NOMO-1 treated with DMSO at 0.1 percent for 48 hours (cell line): ENCODE data around the gene UXT.
"Not testable (repeated sequence)": the region's sequence is repeated elsewhere in the genome, so short reads cannot be mapped to it uniquely, and the experiment has no call there.

Source experiments
- DNase-seq: peaks from one replicate; lab custom pipeline; 2025; ENCODE audit not compliant: unreplicated experiment; lab: John Stamatoyannopoulos, UW

Gene UXT

GRCh38 chrX:47618923-47619485 is 40.0 kb downstream of the UXT start:
- DNase-seq, result no peak

DNA sequence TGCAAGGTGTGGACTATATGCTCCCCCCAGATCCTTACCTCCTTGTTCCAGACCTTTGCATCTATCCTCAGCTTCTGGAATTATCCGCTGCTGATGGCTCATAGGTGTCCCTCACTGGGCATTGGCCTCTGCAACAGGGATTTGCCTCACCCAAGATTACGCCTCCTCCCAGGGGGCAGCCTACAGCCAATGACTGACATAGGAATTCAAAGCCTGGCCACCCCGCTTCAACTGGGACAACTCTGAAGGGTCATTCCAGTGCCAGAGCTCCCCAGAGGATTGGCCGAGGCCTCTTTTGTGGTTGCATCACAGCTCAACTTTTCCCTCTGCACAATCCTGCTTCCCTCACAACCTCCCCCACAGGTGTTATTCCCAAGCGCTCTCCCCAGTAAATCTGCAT is 44.4 kb downstream of the UXT start:
- no peak for DNase-seq

DNA sequence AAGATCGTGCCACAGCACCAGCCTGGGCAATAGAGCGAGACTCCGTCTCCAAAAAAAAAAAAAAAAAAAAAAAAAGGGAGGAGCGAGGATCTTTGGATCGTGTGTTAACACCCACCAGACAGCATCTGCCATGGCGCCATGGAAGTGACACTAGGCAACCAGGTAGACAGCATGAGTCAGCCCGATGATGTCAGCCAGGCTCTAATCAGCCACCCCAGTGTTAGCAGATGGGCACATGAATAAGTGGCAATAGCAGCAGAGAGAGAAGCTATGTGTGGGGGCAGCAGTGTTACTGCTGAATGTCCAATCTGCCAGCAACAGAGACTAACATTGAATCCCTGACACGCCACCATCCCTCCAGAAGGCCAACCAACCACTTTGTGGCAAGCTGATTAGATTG is 45.9 kb downstream of the UXT start:
- no peak for DNase-seq

DNA sequence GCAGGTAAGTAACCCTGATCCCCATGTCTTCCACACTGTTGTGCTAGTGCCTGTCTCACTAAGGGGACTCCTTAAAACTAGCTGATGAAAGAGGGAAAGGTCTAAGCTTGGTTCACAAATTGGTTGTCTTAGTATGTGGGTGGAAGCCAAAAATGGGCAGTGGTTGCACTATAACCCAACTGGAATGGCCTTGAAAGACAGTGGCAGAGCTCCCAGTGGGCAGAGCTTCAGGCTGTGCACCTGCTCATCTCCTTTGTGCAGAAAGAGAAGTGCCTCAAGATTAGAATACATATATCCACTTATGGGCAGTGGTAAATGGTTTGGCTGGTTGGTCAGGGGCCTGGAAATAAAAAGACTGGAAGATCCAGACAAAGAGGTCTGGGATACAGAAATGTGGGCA is 46.6 kb downstream of the UXT start:
- DNase-seq, result no peak

- no peak for DNase-seq
Measured at GRCh38 chrX:47611926-47612325, 47.1 kb downstream of the UXT start.

DNA sequence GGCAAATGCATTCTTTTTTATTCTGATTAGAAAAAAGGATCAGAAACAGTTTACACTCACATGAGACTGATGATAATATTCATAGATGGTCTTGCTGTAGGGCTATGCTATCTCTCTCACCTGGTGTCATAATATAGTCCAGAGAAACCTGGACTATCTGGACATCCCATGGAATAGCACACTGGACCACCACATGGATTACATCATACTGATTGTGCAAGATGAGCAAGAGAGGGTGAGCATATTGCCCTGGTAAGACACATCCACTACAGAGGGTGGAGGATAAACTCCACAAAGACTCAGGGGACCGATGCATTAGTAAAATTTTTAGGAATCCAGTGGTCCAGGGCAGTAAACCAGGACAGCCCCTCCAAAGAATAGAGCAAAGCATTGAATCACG is 47.5 kb downstream of the UXT start:
- DNase-seq, result no peak

GRCh38 chrX:47610511-47610910 is 48.5 kb downstream of the UXT start:
- DNase-seq, result no peak

DNA sequence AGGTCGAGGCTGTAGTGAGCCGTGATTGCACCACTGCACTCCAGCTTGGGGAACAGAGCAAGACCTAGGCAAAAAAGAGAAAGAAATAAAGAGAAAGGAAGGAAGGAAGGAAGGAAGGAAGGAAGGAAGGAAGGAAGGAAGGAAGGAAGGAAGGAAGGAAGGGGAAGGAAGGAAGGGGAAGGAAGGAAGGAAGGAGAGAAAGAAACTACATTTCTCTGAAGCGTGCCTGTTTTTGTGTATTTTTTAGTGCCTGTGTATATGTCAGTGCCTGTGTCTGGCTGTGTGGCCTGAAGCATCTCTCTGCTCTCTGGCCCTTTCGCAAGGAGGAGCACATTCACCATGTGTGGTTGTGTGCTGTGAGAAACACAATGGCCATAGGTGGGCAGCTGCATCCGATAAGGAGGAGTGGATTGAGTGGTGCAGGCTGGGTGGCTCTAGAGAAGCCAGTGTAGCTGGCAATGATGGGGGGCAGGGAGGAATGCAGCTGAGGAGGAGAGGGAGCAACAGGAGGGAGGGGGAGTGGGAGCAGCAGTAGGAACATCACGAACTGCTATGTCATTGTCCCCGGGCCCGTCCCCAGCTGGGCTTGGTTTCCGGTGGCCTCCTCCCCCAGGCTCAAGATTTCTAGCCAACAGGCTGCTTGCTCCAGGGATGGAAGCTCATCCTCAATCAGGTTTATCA is 50.7 kb downstream of the UXT start:
- DNase-seq, result no peak

DNA sequence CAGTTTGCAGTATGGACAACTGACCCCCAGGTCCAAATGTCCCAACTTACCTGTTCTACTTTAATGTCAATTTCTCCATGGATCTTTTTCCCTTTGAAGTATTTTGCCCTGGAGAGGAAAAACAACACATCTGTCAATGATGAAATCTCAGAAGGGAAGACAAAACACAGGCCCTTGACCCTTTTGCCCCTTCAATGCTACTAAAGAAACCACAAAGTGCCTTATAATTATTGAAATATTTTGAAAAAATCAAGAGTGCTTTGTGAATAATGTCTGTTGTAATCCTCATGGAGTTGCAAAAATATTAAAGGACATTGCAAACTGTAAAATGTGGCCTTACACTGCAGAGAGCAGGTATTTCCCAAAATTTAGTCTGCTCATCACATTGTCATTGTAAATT is 51.9 kb downstream of the UXT start:
- DNase-seq, result no peak

DNA sequence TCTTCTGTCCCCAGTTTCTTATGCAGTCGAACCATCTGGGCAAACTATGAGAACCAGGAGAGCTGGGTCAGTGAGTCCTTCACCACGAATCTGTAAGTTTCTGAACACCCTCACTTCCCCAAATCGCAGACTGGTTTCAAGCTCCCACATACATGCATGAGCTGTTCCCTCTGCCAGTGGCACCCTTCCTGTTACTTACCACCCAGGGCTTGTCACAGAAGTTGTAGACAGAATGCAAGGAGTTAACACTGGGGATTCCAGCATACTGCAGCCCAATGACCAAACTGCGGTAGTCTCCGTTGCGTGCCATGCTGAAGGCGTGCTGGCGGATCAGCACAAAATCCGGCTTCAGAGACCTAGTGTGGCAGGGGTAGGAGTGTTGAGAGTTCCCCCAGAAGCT is 54.0 kb downstream of the UXT start:
- no peak for DNase-seq

DNA sequence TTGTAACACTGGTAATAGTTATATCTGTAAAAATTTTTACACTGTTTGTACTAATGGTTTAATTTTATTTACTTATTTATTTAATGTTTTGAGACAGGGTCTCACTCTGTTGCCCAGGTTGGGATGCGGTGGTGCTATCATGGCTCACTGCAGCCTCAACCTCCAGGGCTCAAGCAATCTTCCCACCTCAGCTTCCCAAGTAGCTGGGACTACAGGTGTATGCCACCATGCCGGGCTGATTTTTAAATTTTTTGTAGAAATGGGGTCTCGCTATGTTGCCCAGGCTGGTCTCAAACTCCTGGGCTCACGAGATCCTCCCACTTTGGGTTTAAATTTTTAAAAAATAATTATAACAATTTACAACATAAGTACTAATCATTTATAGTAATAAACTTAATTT is 55.9 kb downstream of the UXT start:
- not testable (repeated sequence) for DNase-seq
